Breast epithelium (tissue), 4 donors: ENCODE data around the gene GPLD1. TPM values are rescaled to one million over a fixed set of nuclear protein-coding genes. Genes with fewer than 3 reads are reported as not detected.

ENCODE experiments used
- DNase-seq, 2 donors: peaks; one replicate each; pipeline ENCODE4 v3.0.0-alpha.2; 2019; ENCODE audit warnings: low spot score in 2 of 2
- H3K27ac ChIP-seq, 2 donors: fragments of 200-600 bp; sonication (generic) in 1 of 2; one replicate each; pipeline ENCODE4 v1.5.1; 2016 to 2019; ENCODE audit warnings: mild to moderate bottlenecking in 1 of 2
- H3K27me3 ChIP-seq, 2 donors: fragments of 200-600 bp; sonication (generic) in 1 of 2; one replicate each; pipeline versions ENCODE4 v1.5.1 to v1.6.0; 2017 to 2019; ENCODE audit warnings: control low read depth in 1 of 2, mild to moderate bottlenecking in 1 of 2
- H3K36me3 ChIP-seq: fragments of 200-600 bp; one replicate; pipeline ENCODE4 v1.5.1; 2019
- H3K4me1 ChIP-seq, 2 donors: fragments of 200-600 bp; sonication (generic); one replicate each; pipeline ENCODE4 v1.5.1; 2016 to 2019; ENCODE audit warnings: control low read depth in 1 of 2
- H3K4me3 ChIP-seq, 3 donors: fragments of 200-600 bp; sonication (generic); 1 replicate in 2 of 3; 2 replicates in 1 of 3; pipeline ENCODE4 v1.5.1; 2016 to 2019; ENCODE audit warnings: mild to moderate bottlenecking in 3 of 3, moderate library complexity in 2 of 3
- H3K9me3 ChIP-seq, 2 donors: fragments of 200-600 bp; sonication (generic) in 1 of 2; one replicate each; pipeline ENCODE4 v1.5.1; 2016 to 2019; ENCODE audit warnings: control low read depth in 1 of 2
- POLR2A ChIP-seq: fragments of 450-650 bp; IDR thresholded peaks from one replicate; pipeline ENCODE4 v1.6.1; 2016; ENCODE audit warnings: antibody characterized with exemption, mild to moderate bottlenecking, moderate library complexity
- POLR2AphosphoS5 ChIP-seq, 3 donors: sonication (generic); formaldehyde crosslinking; IDR thresholded peaks; one replicate each; pipeline ENCODE4 v1.6.1; 2017; ENCODE audit warnings: antibody characterized with exemption in 3 of 3
- intact Hi-C: fragments of 100-400 bp; cut with DNase I; formaldehyde crosslinking; loops from one replicate; pipeline ENCODE4 v1.15.1; 2023; ENCODE audit warnings: low total_unique reads
- total RNA-seq, 3 donors: library from RNA; depleted of rRNA; stranded (reverse); fragments of >200 nt; gene quantifications; one replicate each; pipeline ENCODE4 v1.1.0, GENCODE V29; 2016
- TF ChIP-seq, protein P1 (sequence below), 3 donors: fragments of 450-650 bp; IDR thresholded peaks; one replicate each; pipeline ENCODE4 v1.5.1; 2016 to 2017; ENCODE audit warnings: antibody characterized with exemption in 3 of 3, mild to moderate bottlenecking in 3 of 3, moderate library complexity in 3 of 3

Gene GPLD1
- total RNA-seq, 3 donors from 2014 or later: 1.3 to 7.7 (median 2.5) TPM

DNA sequence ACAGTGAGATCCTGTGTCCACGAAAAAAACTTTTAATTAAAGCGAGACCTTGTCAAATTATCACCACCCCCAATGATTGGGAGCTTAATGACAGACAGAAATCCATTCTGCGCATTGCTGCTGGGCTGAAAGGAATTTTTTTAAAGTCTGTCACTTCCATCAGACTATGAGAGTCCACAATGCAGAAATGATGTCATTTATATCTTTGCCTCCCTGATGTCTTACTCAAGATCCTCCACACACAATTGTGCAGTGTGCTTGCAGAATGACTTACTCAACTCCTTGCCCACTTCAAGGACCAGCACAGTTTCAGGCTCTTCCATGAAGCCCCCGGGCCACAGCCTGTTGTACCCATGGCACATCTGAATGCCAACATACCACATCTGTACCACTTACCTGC, 41.0 kb downstream of the GPLD1 start:
- TF ChIP-seq POLR2AphosphoS5 (IDR thresholded peaks at IDR 0.05): no peak
- TF ChIP-seq, protein P1, sequence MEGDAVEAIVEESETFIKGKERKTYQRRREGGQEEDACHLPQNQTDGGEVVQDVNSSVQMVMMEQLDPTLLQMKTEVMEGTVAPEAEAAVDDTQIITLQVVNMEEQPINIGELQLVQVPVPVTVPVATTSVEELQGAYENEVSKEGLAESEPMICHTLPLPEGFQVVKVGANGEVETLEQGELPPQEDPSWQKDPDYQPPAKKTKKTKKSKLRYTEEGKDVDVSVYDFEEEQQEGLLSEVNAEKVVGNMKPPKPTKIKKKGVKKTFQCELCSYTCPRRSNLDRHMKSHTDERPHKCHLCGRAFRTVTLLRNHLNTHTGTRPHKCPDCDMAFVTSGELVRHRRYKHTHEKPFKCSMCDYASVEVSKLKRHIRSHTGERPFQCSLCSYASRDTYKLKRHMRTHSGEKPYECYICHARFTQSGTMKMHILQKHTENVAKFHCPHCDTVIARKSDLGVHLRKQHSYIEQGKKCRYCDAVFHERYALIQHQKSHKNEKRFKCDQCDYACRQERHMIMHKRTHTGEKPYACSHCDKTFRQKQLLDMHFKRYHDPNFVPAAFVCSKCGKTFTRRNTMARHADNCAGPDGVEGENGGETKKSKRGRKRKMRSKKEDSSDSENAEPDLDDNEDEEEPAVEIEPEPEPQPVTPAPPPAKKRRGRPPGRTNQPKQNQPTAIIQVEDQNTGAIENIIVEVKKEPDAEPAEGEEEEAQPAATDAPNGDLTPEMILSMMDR (IDR thresholded peaks at IDR 0.05): no peak
- TF ChIP-seq POLR2A: no peak
- intact Hi-C loops: no loop called here

DNA sequence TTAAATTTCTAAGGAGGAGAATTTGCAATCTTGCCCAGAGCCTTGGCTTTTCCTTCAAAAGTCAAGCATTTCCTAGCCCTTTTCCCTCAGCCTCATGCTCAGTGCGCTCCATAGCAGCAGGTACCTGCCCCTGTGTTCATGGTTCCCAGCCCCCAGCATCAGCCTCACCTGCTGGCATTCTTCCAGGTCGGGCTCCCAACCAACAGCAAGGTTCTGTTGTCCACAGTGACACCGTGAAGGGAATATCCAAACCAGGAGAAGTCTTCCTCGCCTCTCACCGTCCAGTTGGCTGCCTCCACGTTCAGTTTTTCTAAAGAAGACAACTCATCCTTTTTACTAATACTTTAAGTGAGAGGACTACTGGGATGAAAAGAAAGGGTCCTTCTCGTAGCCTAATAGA, 42.7 kb downstream of the GPLD1 start:
- TF ChIP-seq, protein P1 (IDR thresholded peaks at IDR 0.05): no peak
- TF ChIP-seq POLR2AphosphoS5 (IDR thresholded peaks at IDR 0.05) (no peak), POLR2A (no peak)
- intact Hi-C loops: no loop called here
- H3K36me3 ChIP-seq: no peaks in the 10 kb centered on the region

More for the DNA sequence above, 41.0 kb downstream of the GPLD1 start:
- no peaks in the 10 kb centered on the region for H3K4me1 ChIP-seq
- H3K27ac ChIP-seq: no peak overlapping the region
- H3K9me3 ChIP-seq: no peaks in the 10 kb centered on the region
- DNase-seq: no peak
- no peak overlapping the region for H3K4me3 ChIP-seq
- H3K27me3 ChIP-seq: no peaks in the 10 kb centered on the region
- no peaks in the 10 kb centered on the region for H3K36me3 ChIP-seq

DNA sequence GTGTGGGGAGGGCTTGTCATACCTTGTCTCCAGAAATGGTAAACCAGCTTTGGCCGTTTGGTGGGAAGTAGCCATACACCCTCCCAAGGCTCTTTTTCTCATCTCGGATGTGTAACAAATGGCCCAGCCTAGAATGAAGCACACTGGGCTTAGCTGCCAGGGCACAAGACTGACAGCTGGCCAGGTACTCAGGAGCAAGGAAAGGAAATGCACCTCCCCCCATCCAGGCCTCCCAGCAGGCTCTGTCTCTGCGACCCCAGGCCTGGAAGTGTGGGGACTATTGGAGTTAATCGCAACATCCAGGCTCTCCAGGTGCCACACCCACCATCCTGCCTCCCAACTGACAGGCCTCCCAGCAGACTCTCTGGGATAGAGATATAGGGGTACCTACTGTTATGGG, 43.7 kb downstream of the GPLD1 start:
- H3K36me3 ChIP-seq: no peaks in the 10 kb centered on the region
- no peak overlapping the region for H3K27ac ChIP-seq
- intact Hi-C loops: no loop called here
- no peaks in the 10 kb centered on the region for H3K27me3 ChIP-seq
- no peaks in the 10 kb centered on the region for H3K9me3 ChIP-seq
- no peak overlapping the region for H3K4me3 ChIP-seq
- DNase-seq: no peak
- TF ChIP-seq POLR2A (no peak), POLR2AphosphoS5 (IDR thresholded peaks at IDR 0.05) (no peak)
- TF ChIP-seq, protein P1 (IDR thresholded peaks at IDR 0.05): no peak
- no peaks in the 10 kb centered on the region for H3K4me1 ChIP-seq

More for the DNA sequence above, 42.7 kb downstream of the GPLD1 start:
- no peak overlapping the region for H3K4me3 ChIP-seq
- no peaks in the 10 kb centered on the region for H3K9me3 ChIP-seq
- no peak for DNase-seq
- H3K27me3 ChIP-seq: no peaks in the 10 kb centered on the region
- H3K27ac ChIP-seq: no peak overlapping the region
- no peaks in the 10 kb centered on the region for H3K4me1 ChIP-seq

DNA sequence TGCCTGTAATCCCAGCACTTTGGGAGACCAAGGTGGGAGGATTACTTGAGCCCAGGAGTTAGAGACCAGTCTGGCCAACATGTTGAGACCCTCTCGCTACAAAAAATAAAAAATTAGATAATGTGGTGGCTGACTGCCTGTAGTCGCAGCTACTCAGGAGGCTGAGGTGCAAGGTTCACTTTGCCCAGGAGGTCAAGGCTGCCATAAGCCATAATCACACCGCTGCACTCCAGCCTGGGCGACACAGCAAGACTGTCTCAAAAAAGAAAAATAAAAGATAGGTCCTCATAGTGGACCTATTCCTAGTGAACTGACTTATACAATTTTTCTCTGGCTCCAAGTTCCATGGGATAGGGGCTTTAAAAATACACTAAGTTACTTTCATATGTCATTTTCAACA, 44.8 kb downstream of the GPLD1 start:
- no peak overlapping the region for H3K4me3 ChIP-seq
- intact Hi-C loops: no loop called here
- H3K27ac ChIP-seq: no peak overlapping the region
- no peaks in the 10 kb centered on the region for H3K4me1 ChIP-seq
- H3K27me3 ChIP-seq: no peaks in the 10 kb centered on the region
- TF ChIP-seq POLR2A: no peak
- no peak for TF ChIP-seq POLR2AphosphoS5 (IDR thresholded peaks at IDR 0.05)
- TF ChIP-seq, protein P1 (IDR thresholded peaks at IDR 0.05): no peak
- no peaks in the 10 kb centered on the region for H3K36me3 ChIP-seq
- H3K9me3 ChIP-seq: no peaks in the 10 kb centered on the region
- DNase-seq: no peak

DNA sequence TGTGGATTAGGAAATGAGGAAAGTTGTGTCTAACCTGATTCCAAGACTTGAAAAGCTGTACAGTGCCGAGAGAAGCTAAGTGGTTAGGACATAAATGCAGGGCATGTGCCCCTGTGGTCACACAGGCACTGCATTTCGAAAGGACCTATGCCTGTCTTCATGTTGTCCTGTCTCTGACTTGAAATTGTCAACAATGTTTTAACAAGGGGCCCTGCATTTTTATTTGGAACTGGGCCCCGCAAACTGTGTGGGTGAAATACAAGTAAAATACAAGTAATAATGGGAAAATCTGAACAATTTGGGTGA, 47.8 kb downstream of the GPLD1 start:
- no peaks in the 10 kb centered on the region for H3K36me3 ChIP-seq
- TF ChIP-seq, protein P1 (IDR thresholded peaks at IDR 0.05): no peak
- TF ChIP-seq POLR2A: no peak
- no peak for TF ChIP-seq POLR2AphosphoS5 (IDR thresholded peaks at IDR 0.05)
- H3K4me3 ChIP-seq: no peak overlapping the region
- H3K27me3 ChIP-seq: no peaks in the 10 kb centered on the region
- H3K27ac ChIP-seq: no peak overlapping the region
- no peak for DNase-seq
- intact Hi-C loops: no loop called here
- H3K4me1 ChIP-seq: no peaks in the 10 kb centered on the region
- H3K9me3 ChIP-seq: no peaks in the 10 kb centered on the region
